Activated CD4-positive, alpha-beta T cell treated with anti-CD3 and anti-CD28 coated beads, Interleukin-2, amount 50 U/mL, for 4 hours (primary cell): ENCODE data around the gene URI1.
"Not testable (repeated sequence)": the region's sequence is repeated elsewhere in the genome, so short reads cannot be mapped to it uniquely, and the experiment has no call there.

Experiments used
- DNase-seq, 2 experiments: peaks; one replicate each; pipeline ENCODE4 v3.0.0-alpha.2; 2020

The URI1 gene

GRCh38 chr19:29942404-29943261 is 594 bp downstream of the URI1 start:
- DNase-seq: peak; percentile 63 to 64

- DNase-seq: no peak
Observed at GRCh38 chr19:29943615-29944014, 1.6 kb downstream of the URI1 start.

- no peak for DNase-seq
Observed at GRCh38 chr19:29944390-29945012, 2.5 kb downstream of the URI1 start.

GRCh38 chr19:29945017-29945416 is 3.0 kb downstream of the URI1 start:
- DNase-seq: no peak

- no peak for DNase-seq
Observed at GRCh38 chr19:29945433-29945832, 3.4 kb downstream of the URI1 start.

- no peak for DNase-seq
Observed at GRCh38 chr19:29946645-29947044, 4.6 kb downstream of the URI1 start.

- no peak for DNase-seq
Observed at GRCh38 chr19:29947871-29948270, 5.8 kb downstream of the URI1 start.

GRCh38 chr19:29948759-29949470 is 6.9 kb downstream of the URI1 start:
- not testable (repeated sequence) for DNase-seq

- DNase-seq: no peak
Observed at GRCh38 chr19:29952177-29952576, 10.1 kb downstream of the URI1 start.

GRCh38 chr19:29952646-29953045 is 10.6 kb downstream of the URI1 start:
- DNase-seq: no peak

- no peak for DNase-seq
Observed at GRCh38 chr19:29953352-29954247, 11.6 kb downstream of the URI1 start.

- DNase-seq: no peak
Observed at GRCh38 chr19:29956855-29957254, 14.8 kb downstream of the URI1 start.

GRCh38 chr19:29961311-29961710 is 19.3 kb downstream of the URI1 start:
- DNase-seq: no peak

- DNase-seq: no peak
Observed at GRCh38 chr19:29962793-29963192, 20.8 kb downstream of the URI1 start.

- DNase-seq: no peak
Observed at GRCh38 chr19:29963576-29963975, 21.5 kb downstream of the URI1 start.

- DNase-seq: no peak
Observed at GRCh38 chr19:29964171-29964570, 22.1 kb downstream of the URI1 start.

- DNase-seq: no peak
Observed at GRCh38 chr19:29965492-29965891, 23.5 kb downstream of the URI1 start.

- not testable (repeated sequence) for DNase-seq
Observed at GRCh38 chr19:29966142-29966541, 24.1 kb downstream of the URI1 start.

- DNase-seq: no peak
Observed at GRCh38 chr19:29966588-29967249, 24.7 kb downstream of the URI1 start.

- no peak for DNase-seq
Observed at GRCh38 chr19:29967623-29968022, 25.6 kb downstream of the URI1 start.

GRCh38 chr19:29969891-29970290 is 27.9 kb downstream of the URI1 start:
- DNase-seq: no peak

- DNase-seq: no peak
Observed at GRCh38 chr19:29971002-29971401, 29.0 kb downstream of the URI1 start.
